Astrocyte (in vitro differentiated cells and primary cell): ENCODE results near the gene CLCN6. TPM values are rescaled to one million over a fixed set of nuclear protein-coding genes. Genes with fewer than 3 reads are reported as not detected.

Experiments
- DNase-seq: peaks from one replicate; pipeline ENCODE4 v3.0.0-alpha.2; 2010; ENCODE audit warnings: low read depth
- FAIRE-seq: peaks from 2 replicates; lab custom pipeline; 2011; peaks lifted over from hg19 to GRCh38; lab: Jason Lieb, UNC
- H2AFZ ChIP-seq: 2 replicates; pipeline ENCODE4 v1.6.0; 2012; ENCODE audit warnings: low read depth, low read length, inconsistent platforms
- H3K27ac ChIP-seq: 2 replicates; pipeline ENCODE4 v1.5.1; 2011; ENCODE audit warnings: low read depth, low read length, inconsistent platforms
- H3K27me3 ChIP-seq: 2 replicates; pipeline ENCODE4 v1.6.0; 2011; ENCODE audit warnings: low read length, inconsistent platforms; ENCODE audit not compliant: insufficient read depth
- H3K36me3 ChIP-seq: 2 replicates; pipeline ENCODE4 v1.5.1; 2011; ENCODE audit warnings: low read length, inconsistent platforms; ENCODE audit not compliant: insufficient read depth
- H3K4me1 ChIP-seq: 2 replicates; pipeline ENCODE4 v1.5.1; 2011; ENCODE audit warnings: low read length, inconsistent platforms; ENCODE audit not compliant: insufficient read depth
- H3K4me2 ChIP-seq: 2 replicates; pipeline ENCODE4 v1.6.0; 2012; ENCODE audit warnings: low read length, inconsistent platforms
- H3K4me3 ChIP-seq: 2 replicates; pipeline ENCODE4 v1.5.1; 2011; ENCODE audit warnings: low read depth, mild to moderate bottlenecking, low read length, inconsistent platforms; ENCODE audit not compliant: insufficient read depth
- H3K79me2 ChIP-seq: 2 replicates; pipeline ENCODE4 v1.6.0; 2012; ENCODE audit warnings: mild to moderate bottlenecking, low read length, inconsistent platforms; ENCODE audit not compliant: insufficient read depth
- H3K9ac ChIP-seq: 2 replicates; pipeline ENCODE4 v1.6.0; 2012; ENCODE audit warnings: mild to moderate bottlenecking, low read length, inconsistent platforms
- H3K9me3 ChIP-seq: 2 replicates; pipeline ENCODE4 v1.5.1; 2012; ENCODE audit warnings: low read depth, mild to moderate bottlenecking, low read length, inconsistent platforms; ENCODE audit not compliant: insufficient read depth
- H4K20me1 ChIP-seq: 2 replicates; pipeline ENCODE4 v1.6.0; 2012; ENCODE audit warnings: low read length, inconsistent platforms; ENCODE audit not compliant: insufficient read depth
- H3K27ac Mint-ChIP-seq: one replicate; pipeline ENCODE4 v1.8.0; 2021; ENCODE audit warnings: mild to moderate bottlenecking, mixed read lengths; ENCODE audit not compliant: unreplicated experiment
- H3K27me3 Mint-ChIP-seq: one replicate; pipeline ENCODE4 v1.8.0; 2021; ENCODE audit warnings: low read depth, mixed read lengths; ENCODE audit not compliant: unreplicated experiment
- H3K36me3 Mint-ChIP-seq: one replicate; pipeline ENCODE4 v1.8.0; 2021; ENCODE audit warnings: low read depth, mixed read lengths; ENCODE audit not compliant: unreplicated experiment
- H3K4me1 Mint-ChIP-seq: one replicate; pipeline ENCODE4 v1.8.0; 2021; ENCODE audit warnings: low read depth, mixed read lengths; ENCODE audit not compliant: unreplicated experiment
- H3K4me3 Mint-ChIP-seq: one replicate; pipeline ENCODE4 v1.8.0; 2021; ENCODE audit warnings: mild to moderate bottlenecking, moderate library complexity, mixed read lengths; ENCODE audit not compliant: unreplicated experiment
- H3K9me3 Mint-ChIP-seq: one replicate; pipeline ENCODE4 v1.8.0; 2021; ENCODE audit warnings: mild to moderate bottlenecking, mixed read lengths; ENCODE audit not compliant: unreplicated experiment
- CTCF ChIP-seq: IDR thresholded peaks from 2 replicates; pipeline ENCODE4 v1.5.1; 2011; ENCODE audit warnings: low read depth, mild to moderate bottlenecking, inconsistent platforms, low read length, moderate library complexity; ENCODE audit not compliant: insufficient read depth
- EZH2 ChIP-seq: IDR thresholded peaks from 2 replicates; pipeline ENCODE4 v1.6.1; 2012; ENCODE audit warnings: mild to moderate bottlenecking, low read length, inconsistent platforms; ENCODE audit not compliant: insufficient read depth
- total RNA-seq: library from RNA; stranded (reverse); gene quantifications from 2 replicates; pipeline ENCODE4 v1.2.1, GENCODE V29; 2021

The CLCN6 gene
- total RNA-seq, 1 donor from 2014 or later = 22.4 TPM

GRCh38 chr1:11847667-11848372 lies 41.8 kb downstream of the CLCN6 start, which contains the start of gene NPPA:
TSS of gene NPPA (minus strand) at chr1:11847783. CDS start at chr1:11847684, 99 bp downstream.
- FAIRE-seq = no peak
- peaks cover 40% of the 10 kb centered on the region for H4K20me1 ChIP-seq
- H2AFZ ChIP-seq = no peak within 1 kb of the TSS
- no peak within 1 kb of the TSS for H3K4me3 ChIP-seq
- H3K27ac Mint-ChIP-seq = peak within 1 kb of the TSS; percentile 47
- H3K27me3 ChIP-seq = peaks cover 4% of the 10 kb centered on the region
- peaks cover 20% of the 10 kb centered on the region for H3K36me3 Mint-ChIP-seq
- no peak within 1 kb of the TSS for H3K27ac ChIP-seq
- H3K4me1 Mint-ChIP-seq = peaks cover under 1% of the 10 kb centered on the region
- peaks cover 17% of the 10 kb centered on the region for H3K36me3 ChIP-seq
- H3K9ac ChIP-seq = no peak within 1 kb of the TSS
- H3K4me3 Mint-ChIP-seq = no peak within 1 kb of the TSS
- TF ChIP-seq CTCF = no peak
- no peak for TF ChIP-seq EZH2
- no peak within 1 kb of the TSS for H3K4me2 ChIP-seq
- DNase-seq = no peak
- H3K79me2 ChIP-seq = no peaks in the 10 kb centered on the region
- no peaks in the 10 kb centered on the region for H3K9me3 Mint-ChIP-seq
- no peaks in the 10 kb centered on the region for H3K4me1 ChIP-seq
- no peaks in the 10 kb centered on the region for H3K9me3 ChIP-seq
- H3K27me3 Mint-ChIP-seq = peaks cover 3% of the 10 kb centered on the region

GRCh38 chr1:11848373-11848700 lies 42.3 kb downstream of the CLCN6 start:
- FAIRE-seq = no peak
- Histone ChIP-seq H3K79me2 (no peaks in the 10 kb centered on the region), H2AFZ (no peak overlapping the region), H3K27ac (no peak overlapping the region), H3K36me3 (peaks cover 17% of the 10 kb centered on the region), H3K4me2 (no peak overlapping the region), H3K9me3 (no peaks in the 10 kb centered on the region), H3K9ac (no peak overlapping the region), H3K4me1 (no peaks in the 10 kb centered on the region), H4K20me1 (peaks cover 40% of the 10 kb centered on the region), H3K4me3 (no peak overlapping the region), H3K27me3 (peaks cover 4% of the 10 kb centered on the region)
- Mint-ChIP-seq H3K27me3 (peaks cover 7% of the 10 kb centered on the region), H3K36me3 (peaks cover 20% of the 10 kb centered on the region), H3K27ac (no peak overlapping the region), H3K4me1 (peaks cover 2% of the 10 kb centered on the region), H3K4me3 (no peak overlapping the region), H3K9me3 (no peaks in the 10 kb centered on the region)
- TF ChIP-seq EZH2 (no peak), CTCF (no peak)
- DNase-seq = no peak

- Histone ChIP-seq H3K9me3 (no peaks in the 10 kb centered on the region), H3K36me3 (peaks cover 5% of the 10 kb centered on the region), H3K4me2 (no peak overlapping the region), H3K9ac (no peak overlapping the region), H3K27ac (no peak overlapping the region), H4K20me1 (peaks cover 23% of the 10 kb centered on the region), H3K4me3 (no peak overlapping the region), H3K4me1 (no peaks in the 10 kb centered on the region), H3K79me2 (no peaks in the 10 kb centered on the region), H3K27me3 (peaks cover 4% of the 10 kb centered on the region), H2AFZ (no peak overlapping the region)
- H3K27me3 Mint-ChIP-seq = peaks cover 14% of the 10 kb centered on the region
- no peak overlapping the region for H3K4me3 Mint-ChIP-seq
- TF ChIP-seq CTCF (no peak), EZH2 (no peak)
- DNase-seq (no peak), FAIRE-seq (no peak)
- no peaks in the 10 kb centered on the region for H3K9me3 Mint-ChIP-seq
- peaks cover 15% of the 10 kb centered on the region for H3K36me3 Mint-ChIP-seq
- H3K4me1 Mint-ChIP-seq = peaks cover 2% of the 10 kb centered on the region
- H3K27ac Mint-ChIP-seq = no peak overlapping the region
Observed at GRCh38 chr1:11850156-11850555, 44.2 kb downstream of the CLCN6 start.
